GM12878 (cell line): ENCODE data around the gene PGGT1B. TPM values are rescaled to one million over a fixed set of nuclear protein-coding genes. Genes with fewer than 3 reads are reported as not detected.

ENCODE experiments used
- ATAC-seq: fragments of 200-7000 bp; cut with Tn5 transposase; 3 replicates; pipeline ENCODE4 v1.9.1; 2020; ENCODE audit warnings: mild to moderate bottlenecking, moderate library complexity
- BruUV-seq: library from RNA; stranded (reverse); fragments of 400-500 nt; replicated peaks from 2 replicates; lab custom pipeline; 2021; lab: Mats Ljungman, UMichigan
- CTCF ChIA-PET: fragments of 300-600 bp; sonication (Branson Sonifier 250); formaldehyde crosslinking; extraction: SDS; loops from one replicate; lab custom pipeline; 2021; ENCODE audit warnings: inconsistent platforms; lab: Yijun Ruan, JAX
- POLR2A ChIA-PET: fragments of 350-600 bp; formaldehyde crosslinking; extraction: SDS; loops from one replicate; lab custom pipeline; 2021; ENCODE audit warnings: inconsistent platforms; lab: Charles Lee
- RAD21 ChIA-PET: fragments of 300-600 bp; sonication (Branson Sonifier 250); formaldehyde crosslinking; loops from one replicate; lab custom pipeline; 2023; ENCODE audit warnings: antibody characterized with exemption; ENCODE audit not compliant: unreplicated experiment; lab: Charles Lee
- SMC1A ChIA-PET: fragments of 300-600 bp; sonication (Branson Sonifier 250); formaldehyde crosslinking; loops from one replicate; lab custom pipeline; 2023; ENCODE audit not compliant: unreplicated experiment, uncharacterized antibody; lab: Charles Lee
- DNase-seq: peaks from one replicate; pipeline ENCODE4 v3.0.0-alpha.2; 2011; ENCODE audit warnings: low read depth, low spot score
- FAIRE-seq: peaks from 3 replicates; lab custom pipeline; 2011; peaks lifted over from hg19 to GRCh38; lab: Jason Lieb, UNC
- H2AFZ ChIP-seq: 2 replicates; pipeline ENCODE4 v1.6.0; 2011; ENCODE audit warnings: low read depth, low read length, control low read depth; ENCODE audit not compliant: control insufficient read depth
- H3K27ac ChIP-seq: 2 replicates; pipeline ENCODE4 v1.5.1; 2011; ENCODE audit warnings: control low read depth; ENCODE audit not compliant: control insufficient read depth, insufficient read depth
- H3K27me3 ChIP-seq, 2 experiments: replicated peaks in 1 of 2; 2 replicates each; pipeline versions ENCODE4 v1.6.0 to v1.6.1; 2011; ENCODE audit warnings: low read length in 1 of 2; ENCODE audit not compliant: control insufficient read depth in 2 of 2, insufficient read depth in 2 of 2
- H3K36me3 ChIP-seq, 2 experiments: 2 replicates each; pipeline ENCODE4 v1.5.1; 2011; ENCODE audit warnings: low read length in 1 of 2; ENCODE audit not compliant: control insufficient read depth in 2 of 2, insufficient read depth in 2 of 2
- H3K4me1 ChIP-seq: 2 replicates; pipeline ENCODE4 v1.6.1; 2011; ENCODE audit warnings: mild to moderate bottlenecking, low read length, moderate library complexity, mixed read lengths; ENCODE audit not compliant: control insufficient read depth, insufficient read depth
- H3K4me2 ChIP-seq: 2 replicates; pipeline ENCODE4 v1.6.0; 2011; ENCODE audit warnings: control low read depth; ENCODE audit not compliant: control insufficient read depth, insufficient read depth
- H3K4me3 ChIP-seq: fragments of 200-600 bp; sonication (generic); 2 replicates; pipeline ENCODE4 v1.5.1; 2016
- H3K79me2 ChIP-seq: 2 replicates; pipeline ENCODE4 v1.6.0; 2011; ENCODE audit warnings: low read length; ENCODE audit not compliant: control insufficient read depth, insufficient read depth
- H3K9ac ChIP-seq: 2 replicates; pipeline ENCODE4 v1.8.0; 2011; ENCODE audit warnings: low read length, control low read depth, mixed read lengths; ENCODE audit not compliant: control insufficient read depth, insufficient read depth
- H3K9me3 ChIP-seq: replicated peaks from 3 replicates; pipeline ENCODE4 v1.5.1; 2011; ENCODE audit warnings: mild to moderate bottlenecking, low read length; ENCODE audit not compliant: control insufficient read depth, insufficient read depth
- H4K20me1 ChIP-seq: 2 replicates; pipeline ENCODE4 v1.6.0; 2011; ENCODE audit not compliant: control insufficient read depth, insufficient read depth
- BHLHE40 ChIP-seq, 2 experiments: fragments of 450-650 bp in 1 of 2; IDR thresholded peaks; 2 replicates each; pipeline ENCODE4 v1.6.1; 2011 to 2017; ENCODE audit warnings: low read depth in 2 of 2, borderline replicate concordance in 1 of 2, improper control_type of control experiment in 1 of 2, low read length in 1 of 2, mild to moderate bottlenecking in 1 of 2
- BMI1 ChIP-seq: fragments of 450-650 bp; IDR thresholded peaks from 2 replicates; pipeline ENCODE4 v1.6.1; 2016; ENCODE audit warnings: mild to moderate bottlenecking, moderate library complexity, borderline replicate concordance
- CUX1 ChIP-seq: IDR thresholded peaks from 2 replicates; pipeline ENCODE4 v1.6.1; 2012; ENCODE audit warnings: improper control_type of control experiment, low read depth, low read length; ENCODE audit not compliant: insufficient replicate concordance
- EP300 ChIP-seq, 2 experiments: fragments of 150-350 bp in 1 of 2; IDR thresholded peaks; 2 replicates each; pipeline ENCODE4 v1.6.1; 2011 to 2012; ENCODE audit warnings: low read depth in 2 of 2, low read length in 2 of 2, borderline replicate concordance in 1 of 2, improper control_type of control experiment in 1 of 2, inconsistent platforms in 1 of 2; ENCODE audit not compliant: control insufficient read depth in 1 of 2
- ETV6 ChIP-seq, 2 experiments: fragments of 450-650 bp in 1 of 2; IDR thresholded peaks in 1 of 2; conservative IDR thresholded peaks in 1 of 2; 2 replicates each; pipeline ENCODE4 v1.6.1; 2014; ENCODE audit warnings: antibody characterized with exemption in 1 of 2, borderline replicate concordance in 1 of 2, low read depth in 1 of 2, mild to moderate bottlenecking in 1 of 2, moderate library complexity in 1 of 2
- JUNB ChIP-seq: IDR thresholded peaks from 2 replicates; pipeline ENCODE4 v1.6.1; 2016; ENCODE audit warnings: antibody characterized with exemption, mild to moderate bottlenecking
- MXI1 ChIP-seq: fragments of 150-350 bp; IDR thresholded peaks from 2 replicates; pipeline ENCODE4 v1.6.1; 2011; ENCODE audit warnings: low read depth, mild to moderate bottlenecking, inconsistent platforms, low read length, improper control_type of control experiment
- NR2C2 ChIP-seq: IDR thresholded peaks from 2 replicates; pipeline ENCODE4 v1.6.1; 2011; ENCODE audit warnings: borderline replicate concordance, low read depth; ENCODE audit not compliant: control insufficient read depth, insufficient read length
- RBBP5 ChIP-seq: fragments of 200-600 bp; sonication (generic); conservative IDR thresholded peaks from 2 replicates; pipeline ENCODE4 v1.6.1; 2016
- TBL1XR1 ChIP-seq: IDR thresholded peaks from 2 replicates; pipeline ENCODE4 v1.6.1; 2012; ENCODE audit warnings: low read depth, low read length, improper control_type of control experiment
- ZNF274 ChIP-seq: IDR thresholded peaks from one replicate; pipeline ENCODE4 v1.8.0; 2011; ENCODE audit not compliant: insufficient read length, insufficient read depth
- ZNF622 ChIP-seq: fragments of 450-650 bp; IDR thresholded peaks from 2 replicates; pipeline ENCODE4 v1.6.1; 2017; ENCODE audit warnings: mild to moderate bottlenecking, inconsistent platforms
- ZSCAN29 ChIP-seq: fragments of 450-650 bp; IDR thresholded peaks from 2 replicates; pipeline ENCODE4 v1.6.1; 2017; ENCODE audit warnings: mild to moderate bottlenecking, moderate library complexity
- WGBS: methylation state at CpG from one replicate; pipeline ENCODE4 v1.1.6; 2016; ENCODE audit warnings: low lambda C conversion rate; ENCODE audit not compliant: insufficient replicate concordance, insufficient coverage; ENCODE audit errors: missing lambda C conversion rate; 5-methylcytosine and 5-hydroxymethylcytosine counted together
- in situ Hi-C: fragments of 300-500 bp; cut with MboI; formaldehyde crosslinking; loops from 9 replicates; pipeline ENCODE4 v1.14.3; 2018; ENCODE audit warnings: mixed read lengths
- intact Hi-C: fragments of 100-400 bp; cut with micrococcal nuclease; formaldehyde crosslinking; loops from one replicate; pipeline ENCODE4 v1.14.2; 2022; ENCODE audit not compliant: unreplicated experiment
- polyA plus RNA-seq, 11 experiments: library from polyadenylated mRNA; depleted of rRNA in 4 of 11; unstranded in 6 of 11; stranded (reverse) in 5 of 11; fragments of >200 nt; fragmentation: Nextera tagmentation in 4 of 11; fragmentation: Illumina TruSeq in 1 of 11; extraction: Ambion mirVana in 4 of 11; extraction: Trizol in 1 of 11; gene quantifications; 1 replicate in 1 of 11; 2 replicates in 10 of 11; pipeline versions ENCODE4 v1.2.1 to v1.2.3, GENCODE V29; 2011 to 2016; ENCODE audit warnings: inconsistent platforms in 2 of 11, missing spikeins in 2 of 11, low read depth in 1 of 11
- total RNA-seq, 4 experiments: library from RNA; depleted of rRNA in 3 of 4; stranded (reverse); fragments of >200 nt in 3 of 4; fragmentation: Illumina TruSeq in 1 of 4; extraction: Trizol in 1 of 4; gene quantifications; 2 replicates each; pipeline versions ENCODE4 v1.2.1 to v1.2.3, GENCODE V29; 2013 to 2021

Gene PGGT1B
- total and polyA plus RNA-seq, 10 of the 15 experiments (the other 5 are each of a cell fraction or from before 2014, with no cell fraction given): 5.0 to 38.4 (median 13.9) TPM

- Histone ChIP-seq H3K79me2 (no peaks in the 10 kb centered on the region), H3K27me3 (no peaks in the 10 kb centered on the region), H3K36me3 (peaks cover 0 to 10% of the 10 kb centered on the region in 2 experiments; a peak in 1 of 4 replicates), H4K20me1 (no peaks in the 10 kb centered on the region), H3K4me2 (no peak overlapping the region), H3K4me1 (no peaks in the 10 kb centered on the region), H2AFZ (no peak overlapping the region), H3K4me3 (no peak overlapping the region), H3K27ac (no peak overlapping the region), H3K9ac (no peak overlapping the region), H3K9me3 (no peaks in the 10 kb centered on the region)
- RAD21 ChIA-PET: interaction anchor here (0.8 to 4.9 kb wide), 2 partner anchors 19 to 145 kb away, joined by 3 to 49 read pairs; no protein-coding TSS in a partner anchor
- WGBS: 76% methylated on average over 4 of the region's 4 CpGs
- ATAC-seq (no peak), DNase-seq (no peak), FAIRE-seq (no peak)
- CTCF ChIA-PET: interaction anchor here (1.0 to 4.8 kb wide), 9 partner anchors 10 to 1630 kb away, joined by 3 to 50 read pairs (median 3); no protein-coding TSS in a partner anchor
- POLR2A ChIA-PET: no interaction called here
- intact Hi-C loops (no loop called here), in situ Hi-C loops (loop anchor here (5.0 to 25.0 kb wide), 3 partner anchors 145 to 780 kb away; no protein-coding TSS in a partner anchor)
- SMC1A ChIA-PET: interaction anchor here (1.0 to 4.4 kb wide), 4 partner anchors 11 to 144 kb away, joined by 3 to 39 read pairs (median 5); no protein-coding TSS in a partner anchor
- no TSS peak for BruUV-seq
- TF ChIP-seq ZNF274 (no peak), ZSCAN29 (no peak), RBBP5 (no peak), EP300 (IDR thresholded peaks at IDR 0.05; ENCODE audit: borderline replicate concordance in 1 of 2, control insufficient read depth in 1 of 2, low read depth in 2 of 2, low read length in 2 of 2) (no peak), JUNB (no peak), TBL1XR1 (no peak), MXI1 (no peak), ETV6 (conservative IDR thresholded peaks at IDR 0.05 in 1 of 2, IDR thresholded peaks at IDR 0.05 in 1 of 2; ENCODE audit: borderline replicate concordance in 1 of 2, low read depth in 1 of 2) (no peak), BMI1 (no peak), NR2C2 (no peak), CUX1 (no peak), ZNF622 (no peak), BHLHE40 (IDR thresholded peaks at IDR 0.05; ENCODE audit: borderline replicate concordance in 1 of 2, low read depth in 2 of 2, low read length in 1 of 2) (no peak)
Measured at GRCh38 chr5:115241881-115242642, 20.6 kb downstream of the PGGT1B start.
